Adrenal gland (tissue), 5 donors: ENCODE data around the gene PLEKHM2.

Experiments
- POLR2A ChIP-seq, 2 donors: fragments of 450-650 bp; IDR thresholded peaks; one replicate each; pipeline ENCODE4 v1.6.1; 2017; ENCODE audit warnings: antibody characterized with exemption in 2 of 2, mild to moderate bottlenecking in 2 of 2, moderate library complexity in 1 of 2
- TF ChIP-seq, protein P1 (sequence below), 6 experiments: fragments of 450-650 bp in 4 of 6; fragments of 200-600 bp in 2 of 6; sonication (generic) in 1 of 6; IDR thresholded peaks; 1 replicate in 5 of 6; 2 replicates in 1 of 6; pipeline versions ENCODE4 v1.5.1 to v1.8.0; 2016 to 2021; ENCODE audit warnings: antibody characterized with exemption in 6 of 6, mild to moderate bottlenecking in 2 of 6, moderate library complexity in 1 of 6
- donor health status: DM: no; HTN: no; CAD: no.

DNA sequence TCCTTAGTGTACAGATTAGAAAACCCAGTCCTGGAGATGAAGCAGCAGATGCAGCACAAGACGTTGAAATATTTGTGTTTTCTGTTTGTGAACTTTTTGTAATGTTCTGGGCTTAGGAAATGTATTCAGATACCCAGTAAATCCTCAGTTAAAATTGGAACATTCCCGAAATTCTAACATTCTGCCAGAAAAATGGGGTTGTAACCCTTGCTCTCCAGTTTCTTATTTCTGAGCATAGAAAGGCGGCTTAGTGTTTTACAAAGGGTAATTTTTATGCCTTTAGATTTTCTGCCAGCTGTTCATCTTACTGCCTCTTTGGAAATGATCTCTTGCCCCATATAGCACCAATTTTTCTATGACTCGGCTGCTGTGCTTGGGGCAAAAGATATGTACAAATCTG lies 46.3 kb upstream of the PLEKHM2 start:
- TF ChIP-seq, protein P1, sequence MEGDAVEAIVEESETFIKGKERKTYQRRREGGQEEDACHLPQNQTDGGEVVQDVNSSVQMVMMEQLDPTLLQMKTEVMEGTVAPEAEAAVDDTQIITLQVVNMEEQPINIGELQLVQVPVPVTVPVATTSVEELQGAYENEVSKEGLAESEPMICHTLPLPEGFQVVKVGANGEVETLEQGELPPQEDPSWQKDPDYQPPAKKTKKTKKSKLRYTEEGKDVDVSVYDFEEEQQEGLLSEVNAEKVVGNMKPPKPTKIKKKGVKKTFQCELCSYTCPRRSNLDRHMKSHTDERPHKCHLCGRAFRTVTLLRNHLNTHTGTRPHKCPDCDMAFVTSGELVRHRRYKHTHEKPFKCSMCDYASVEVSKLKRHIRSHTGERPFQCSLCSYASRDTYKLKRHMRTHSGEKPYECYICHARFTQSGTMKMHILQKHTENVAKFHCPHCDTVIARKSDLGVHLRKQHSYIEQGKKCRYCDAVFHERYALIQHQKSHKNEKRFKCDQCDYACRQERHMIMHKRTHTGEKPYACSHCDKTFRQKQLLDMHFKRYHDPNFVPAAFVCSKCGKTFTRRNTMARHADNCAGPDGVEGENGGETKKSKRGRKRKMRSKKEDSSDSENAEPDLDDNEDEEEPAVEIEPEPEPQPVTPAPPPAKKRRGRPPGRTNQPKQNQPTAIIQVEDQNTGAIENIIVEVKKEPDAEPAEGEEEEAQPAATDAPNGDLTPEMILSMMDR (IDR thresholded peaks at IDR 0.05): no peak
- TF ChIP-seq POLR2A (IDR thresholded peaks at IDR 0.05): no peak
